H54 (cell line): ENCODE data around the gene PALLD.

Source experiments
- DNase-seq: peaks from one replicate; pipeline ENCODE4 v3.0.0; 2011; ENCODE audit warnings: low spot score, mixed read lengths; ENCODE audit not compliant: insufficient read length
- FAIRE-seq: peaks from 3 replicates; lab custom pipeline; 2011; peaks lifted over from hg19 to GRCh38; lab: Jason Lieb, UNC
- POLR2A ChIP-seq: IDR thresholded peaks from 2 replicates; pipeline ENCODE4 v1.6.1; 2011; ENCODE audit warnings: low read depth, mild to moderate bottlenecking, low read length

Gene PALLD

GRCh38 chr4:168656946-168657473 is 160.2 kb downstream of the PALLD start:
- TF ChIP-seq POLR2A: no peak
- FAIRE-seq (no peak), DNase-seq (no peak)

GRCh38 chr4:168658751-168659150 is 161.9 kb downstream of the PALLD start:
- TF ChIP-seq POLR2A: no peak
- no peak for FAIRE-seq

GRCh38 chr4:168659741-168660465 is 163.1 kb downstream of the PALLD start:
- TF ChIP-seq POLR2A: no peak
- FAIRE-seq: no peak
- DNase-seq: no peak

More at GRCh38 chr4:168658751-168659150, 161.9 kb downstream of the PALLD start:
- DNase-seq: no peak

GRCh38 chr4:168662297-168662984 is 165.6 kb downstream of the PALLD start:
- no peak for TF ChIP-seq POLR2A
- FAIRE-seq: peak; percentile 36
- DNase-seq: no peak

- no peak for DNase-seq
- FAIRE-seq: peak; percentile 74
- no peak for TF ChIP-seq POLR2A
Observed at GRCh38 chr4:168664242-168664891, 167.5 kb downstream of the PALLD start.

- DNase-seq: no peak
- no peak for TF ChIP-seq POLR2A
Observed at GRCh38 chr4:168666531-168666930, 169.7 kb downstream of the PALLD start.

GRCh38 chr4:168667376-168667775 is 170.5 kb downstream of the PALLD start:
- DNase-seq (no peak), FAIRE-seq (no peak)
- TF ChIP-seq POLR2A: no peak

More at GRCh38 chr4:168666531-168666930, 169.7 kb downstream of the PALLD start:
- peak; percentile 55 for FAIRE-seq

GRCh38 chr4:168667921-168668320 is 171.1 kb downstream of the PALLD start:
- no peak for FAIRE-seq
- no peak for TF ChIP-seq POLR2A
- DNase-seq: no peak

- no peak for DNase-seq
- TF ChIP-seq POLR2A: no peak
- FAIRE-seq: no peak
Observed at GRCh38 chr4:168673476-168673875, 176.6 kb downstream of the PALLD start.

- FAIRE-seq: no peak
- DNase-seq: no peak
- TF ChIP-seq POLR2A: no peak
Observed at GRCh38 chr4:168674077-168674747, 177.4 kb downstream of the PALLD start.

GRCh38 chr4:168674866-168675265 is 178.0 kb downstream of the PALLD start:
- no peak for DNase-seq
- TF ChIP-seq POLR2A: no peak
- no peak for FAIRE-seq

GRCh38 chr4:168677063-168677462 is 180.2 kb downstream of the PALLD start:
- DNase-seq: no peak

GRCh38 chr4:168677879-168678278 is 181.0 kb downstream of the PALLD start:
- TF ChIP-seq POLR2A: no peak
- FAIRE-seq: no peak
- no peak for DNase-seq

More at GRCh38 chr4:168677063-168677462, 180.2 kb downstream of the PALLD start:
- FAIRE-seq: no peak
- no peak for TF ChIP-seq POLR2A
